ENCODE data around the gene SYT1.

The SYT1 gene

DNA sequence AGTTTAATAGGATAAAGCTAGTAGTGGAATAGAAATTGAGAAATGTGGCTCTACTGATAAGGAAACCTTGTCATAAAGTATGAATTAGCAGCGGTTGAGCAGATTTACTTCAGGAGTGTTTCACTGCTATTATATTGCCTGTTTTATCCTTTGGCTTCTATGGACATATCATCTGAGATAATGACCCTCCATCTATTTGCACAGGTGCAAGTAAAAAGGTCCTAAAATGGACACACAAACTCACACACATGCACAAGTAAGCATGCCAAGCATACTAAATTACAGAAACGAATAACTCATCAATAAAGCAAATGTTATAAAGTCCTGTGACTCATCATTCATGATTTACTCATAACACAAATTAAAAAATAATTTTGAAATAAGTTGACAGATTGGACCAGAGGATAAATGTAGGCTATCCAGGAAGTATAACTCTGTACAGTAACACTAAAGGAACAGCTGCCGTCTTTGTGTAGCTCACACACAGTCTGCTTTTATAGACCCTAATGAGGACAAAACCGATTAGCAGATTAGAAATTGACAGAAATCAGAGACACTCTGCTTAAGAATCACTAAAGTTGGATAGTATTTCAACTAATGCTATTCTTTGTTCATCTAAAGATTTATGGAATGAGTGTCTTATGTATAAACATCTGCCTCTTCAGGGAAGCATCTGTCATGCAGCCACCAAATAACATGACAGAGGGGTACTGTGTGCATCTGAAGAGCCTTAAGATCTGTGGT, 73.9 kb downstream of the SYT1 start:
- no peak overlapping the region for H3K27ac ChIP-seq
- TF ChIP-seq EZH2 (IDR thresholded peaks at IDR 0.05) (no peak), FOXP2 (optimal IDR thresholded peaks at IDR 0.05; ENCODE audit: control extremely low read depth, extremely low read length, insufficient read depth) (no peak), POLR2AphosphoS5 (IDR thresholded peaks at IDR 0.05; ENCODE audit: borderline replicate concordance, low read depth, low read length) (no peak)
- DNase-seq (ENCODE audit: low read depth, low spot score) = no peak
- no peaks in the 10 kb centered on the region for H3K9me3 ChIP-seq (ENCODE audit: low read depth, low read length)
- no peak overlapping the region for H3K9ac ChIP-seq (ENCODE audit: insufficient read length)
- H3K36me3 ChIP-seq (ENCODE audit: insufficient read depth, low read length) = no peaks in the 10 kb centered on the region
- H3K4me3 ChIP-seq = no peak overlapping the region

DNA sequence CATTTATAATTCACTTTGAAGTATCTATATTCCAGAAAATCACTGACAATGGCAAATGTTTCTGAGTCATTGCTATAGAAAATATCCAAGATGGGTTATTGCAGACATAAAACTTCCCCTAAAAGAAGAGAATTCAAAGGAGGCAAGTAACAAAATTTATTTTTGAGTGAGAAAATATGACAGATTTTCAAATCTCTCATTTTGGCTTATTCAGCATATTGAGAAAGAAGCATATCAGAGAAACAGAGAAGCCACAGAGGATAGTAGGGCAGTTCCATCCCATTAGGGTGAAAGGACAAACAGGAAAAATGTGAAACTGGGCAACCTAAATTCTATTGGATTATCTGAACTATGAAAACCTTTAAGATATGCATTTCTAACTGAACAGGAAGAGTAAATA, 85.0 kb downstream of the SYT1 start:
- H3K27ac ChIP-seq = no peak overlapping the region
- H3K4me3 ChIP-seq = no peak overlapping the region
- H3K9me3 ChIP-seq (ENCODE audit: low read depth, low read length) = no peaks in the 10 kb centered on the region; the same call in 1 of the 2 replicates
- H3K9ac ChIP-seq (ENCODE audit: insufficient read length) = no peak overlapping the region
- H3K36me3 ChIP-seq (ENCODE audit: insufficient read depth, low read length) = no peaks in the 10 kb centered on the region
- no peak for TF ChIP-seq POLR2AphosphoS5 (IDR thresholded peaks at IDR 0.05; ENCODE audit: borderline replicate concordance, low read depth, low read length)
- TF ChIP-seq EZH2 (IDR thresholded peaks at IDR 0.05) = no peak
- no peak for TF ChIP-seq FOXP2 (optimal IDR thresholded peaks at IDR 0.05; ENCODE audit: control extremely low read depth, extremely low read length, insufficient read depth)
- DNase-seq (ENCODE audit: low read depth, low spot score) = no peak

DNA sequence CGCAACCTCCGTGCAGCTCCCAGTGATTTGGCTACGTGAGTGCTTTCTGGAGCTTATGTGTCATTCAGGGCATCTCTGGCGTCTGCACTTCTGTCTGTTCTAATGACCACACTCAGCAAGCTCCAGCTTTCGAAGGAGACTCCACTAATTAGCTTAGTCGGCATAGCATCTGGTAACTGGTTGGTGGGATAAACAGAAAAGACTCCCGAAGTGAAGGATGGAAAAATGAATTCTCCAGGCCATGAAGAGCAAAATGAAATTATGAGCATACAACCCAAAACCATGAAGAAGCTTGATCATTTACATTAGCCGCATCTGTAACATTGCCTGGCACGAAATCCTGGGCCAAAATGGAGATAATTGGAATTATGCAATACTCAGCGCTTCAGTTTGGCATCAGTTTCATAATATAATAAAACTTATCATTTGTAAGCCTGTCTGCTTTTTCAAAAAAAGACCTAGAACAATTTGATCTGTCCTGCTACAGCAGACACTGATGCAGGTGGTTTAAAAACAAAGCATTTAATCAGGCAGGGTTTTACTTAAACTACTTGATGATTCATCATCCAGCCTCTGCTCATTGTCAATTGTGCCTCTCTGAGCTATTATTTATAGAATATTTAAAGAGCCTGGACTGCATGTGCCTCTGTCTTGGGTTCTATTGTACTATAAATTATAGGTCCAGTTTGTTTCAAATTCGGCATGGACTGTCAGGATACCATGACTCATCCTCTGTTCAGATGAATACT, 87.4 kb downstream of the SYT1 start:
- Histone ChIP-seq H3K9ac (ENCODE audit: insufficient read length) (no peak overlapping the region), H3K27ac (no peak overlapping the region), H3K9me3 (ENCODE audit: low read depth, low read length) (no peaks in the 10 kb centered on the region; the same call in 1 of the 2 replicates), H3K4me3 (no peak overlapping the region), H3K36me3 (ENCODE audit: insufficient read depth, low read length) (no peaks in the 10 kb centered on the region)
- DNase-seq (ENCODE audit: low read depth, low spot score) = no peak
- TF ChIP-seq EZH2 (IDR thresholded peaks at IDR 0.05) = no peak
- TF ChIP-seq POLR2AphosphoS5 (IDR thresholded peaks at IDR 0.05; ENCODE audit: borderline replicate concordance, low read depth, low read length) = no peak
- TF ChIP-seq FOXP2 (optimal IDR thresholded peaks at IDR 0.05; ENCODE audit: control extremely low read depth, extremely low read length, insufficient read depth) = no peak

DNA sequence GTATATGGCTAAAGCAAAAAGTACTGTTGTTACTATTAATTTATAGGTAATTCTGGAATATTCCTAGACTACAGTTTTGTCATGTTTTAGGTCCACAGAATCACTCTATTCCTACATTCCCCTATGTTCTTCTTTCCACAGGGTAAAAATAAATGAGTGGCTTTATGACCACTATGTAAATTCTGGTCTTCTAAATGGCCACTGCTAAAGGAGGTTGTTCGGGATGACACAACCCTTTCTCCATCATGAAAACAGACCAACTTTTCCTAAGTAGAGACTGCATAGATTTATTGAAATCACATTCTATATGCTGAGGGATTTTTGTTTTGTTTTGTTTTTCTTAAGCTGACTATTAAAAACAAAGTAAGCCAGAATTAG, 88.0 kb downstream of the SYT1 start:
- no peak for DNase-seq (ENCODE audit: low read depth, low spot score)
- Histone ChIP-seq H3K9ac (ENCODE audit: insufficient read length) (no peak overlapping the region), H3K36me3 (ENCODE audit: insufficient read depth, low read length) (no peaks in the 10 kb centered on the region), H3K27ac (no peak overlapping the region), H3K4me3 (no peak overlapping the region), H3K9me3 (ENCODE audit: low read depth, low read length) (no peaks in the 10 kb centered on the region; the same call in 1 of the 2 replicates)
- TF ChIP-seq FOXP2 (optimal IDR thresholded peaks at IDR 0.05; ENCODE audit: control extremely low read depth, extremely low read length, insufficient read depth) = no peak
- TF ChIP-seq EZH2 (IDR thresholded peaks at IDR 0.05) = no peak
- no peak for TF ChIP-seq POLR2AphosphoS5 (IDR thresholded peaks at IDR 0.05; ENCODE audit: borderline replicate concordance, low read depth, low read length)

DNA sequence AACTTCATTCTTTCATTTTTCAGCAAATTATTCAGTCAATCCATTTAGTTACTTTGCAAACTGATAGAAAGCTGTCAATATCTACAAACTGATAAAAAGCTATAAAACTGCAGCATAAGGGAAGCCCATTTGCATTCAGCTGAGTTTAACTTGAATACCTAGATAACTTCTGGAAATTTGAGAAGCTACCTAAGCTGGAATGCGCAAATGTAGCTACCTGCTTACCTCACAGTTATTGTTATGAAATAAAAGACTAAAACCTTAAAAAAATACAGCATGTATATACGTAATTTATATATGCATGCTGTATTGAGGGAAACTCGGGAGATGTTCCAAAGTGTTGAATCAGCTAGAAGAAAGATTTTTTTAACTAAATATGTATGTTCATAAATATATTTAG, 94.4 kb downstream of the SYT1 start:
- H3K36me3 ChIP-seq (ENCODE audit: insufficient read depth, low read length) = no peaks in the 10 kb centered on the region
- H3K27ac ChIP-seq = peak overlapping the region; percentile 28; the same call in 1 of the 2 replicates
- H3K4me3 ChIP-seq = no peak overlapping the region
- no peaks in the 10 kb centered on the region for H3K9me3 ChIP-seq (ENCODE audit: low read depth, low read length)
- H3K9ac ChIP-seq (ENCODE audit: insufficient read length) = no peak overlapping the region
- no peak for TF ChIP-seq FOXP2 (optimal IDR thresholded peaks at IDR 0.05; ENCODE audit: control extremely low read depth, extremely low read length, insufficient read depth)
- no peak for TF ChIP-seq EZH2 (IDR thresholded peaks at IDR 0.05)
- TF ChIP-seq POLR2AphosphoS5 (IDR thresholded peaks at IDR 0.05; ENCODE audit: borderline replicate concordance, low read depth, low read length) = no peak
- no peak for DNase-seq (ENCODE audit: low read depth, low spot score)

DNA sequence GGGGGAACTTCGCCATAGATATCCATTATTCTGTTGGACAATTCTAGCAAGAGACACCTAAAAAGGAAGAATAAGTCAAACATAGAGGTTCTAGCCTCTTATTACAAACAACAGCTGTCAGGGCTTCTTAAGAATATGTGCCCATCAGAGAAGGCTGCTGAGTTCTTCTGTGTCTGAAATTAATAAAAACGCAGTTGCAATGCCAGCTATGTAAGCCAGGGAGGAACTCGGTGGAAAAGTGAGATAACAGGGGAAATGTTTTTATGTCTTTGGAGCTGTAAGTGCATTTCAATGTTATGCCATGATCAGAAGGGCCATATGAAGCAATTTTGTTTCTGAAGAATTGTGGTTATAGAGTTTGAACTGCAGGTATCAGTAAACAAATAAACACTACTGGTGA, 95.0 kb downstream of the SYT1 start:
- Histone ChIP-seq H3K36me3 (ENCODE audit: insufficient read depth, low read length) (no peaks in the 10 kb centered on the region), H3K9me3 (ENCODE audit: low read depth, low read length) (no peaks in the 10 kb centered on the region), H3K27ac (no peak overlapping the region), H3K9ac (ENCODE audit: insufficient read length) (no peak overlapping the region), H3K4me3 (no peak overlapping the region)
- no peak for DNase-seq (ENCODE audit: low read depth, low spot score)
- TF ChIP-seq POLR2AphosphoS5 (IDR thresholded peaks at IDR 0.05; ENCODE audit: borderline replicate concordance, low read depth, low read length) (no peak), EZH2 (IDR thresholded peaks at IDR 0.05) (no peak)

DNA sequence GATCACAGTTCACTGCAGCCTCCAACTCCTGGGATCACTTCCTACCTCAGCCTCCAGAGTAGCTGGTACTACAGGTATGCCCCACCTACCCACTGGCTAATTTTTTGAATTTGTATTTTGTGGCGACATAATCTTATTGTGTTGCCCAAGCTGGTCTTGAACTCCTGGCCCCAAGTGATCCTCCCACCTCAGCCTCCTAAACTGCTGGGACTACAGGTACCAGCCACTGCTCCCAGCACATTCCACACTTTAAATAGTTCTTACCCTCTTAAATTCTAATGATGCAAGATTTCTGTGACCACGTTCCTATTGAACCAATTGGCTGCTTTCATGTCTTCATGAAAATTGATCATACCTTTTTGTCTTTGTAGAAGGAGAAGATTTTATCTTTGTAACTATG, 96.6 kb downstream of the SYT1 start:
- no peak for DNase-seq (ENCODE audit: low read depth, low spot score)
- Histone ChIP-seq H3K36me3 (ENCODE audit: insufficient read depth, low read length) (no peaks in the 10 kb centered on the region), H3K27ac (no peak overlapping the region), H3K9me3 (ENCODE audit: low read depth, low read length) (no peaks in the 10 kb centered on the region), H3K4me3 (no peak overlapping the region), H3K9ac (ENCODE audit: insufficient read length) (no peak overlapping the region)
- TF ChIP-seq EZH2 (IDR thresholded peaks at IDR 0.05) = no peak
- TF ChIP-seq POLR2AphosphoS5 (IDR thresholded peaks at IDR 0.05; ENCODE audit: borderline replicate concordance, low read depth, low read length) = no peak
- no peak for TF ChIP-seq FOXP2 (optimal IDR thresholded peaks at IDR 0.05; ENCODE audit: control extremely low read depth, extremely low read length, insufficient read depth)

DNA sequence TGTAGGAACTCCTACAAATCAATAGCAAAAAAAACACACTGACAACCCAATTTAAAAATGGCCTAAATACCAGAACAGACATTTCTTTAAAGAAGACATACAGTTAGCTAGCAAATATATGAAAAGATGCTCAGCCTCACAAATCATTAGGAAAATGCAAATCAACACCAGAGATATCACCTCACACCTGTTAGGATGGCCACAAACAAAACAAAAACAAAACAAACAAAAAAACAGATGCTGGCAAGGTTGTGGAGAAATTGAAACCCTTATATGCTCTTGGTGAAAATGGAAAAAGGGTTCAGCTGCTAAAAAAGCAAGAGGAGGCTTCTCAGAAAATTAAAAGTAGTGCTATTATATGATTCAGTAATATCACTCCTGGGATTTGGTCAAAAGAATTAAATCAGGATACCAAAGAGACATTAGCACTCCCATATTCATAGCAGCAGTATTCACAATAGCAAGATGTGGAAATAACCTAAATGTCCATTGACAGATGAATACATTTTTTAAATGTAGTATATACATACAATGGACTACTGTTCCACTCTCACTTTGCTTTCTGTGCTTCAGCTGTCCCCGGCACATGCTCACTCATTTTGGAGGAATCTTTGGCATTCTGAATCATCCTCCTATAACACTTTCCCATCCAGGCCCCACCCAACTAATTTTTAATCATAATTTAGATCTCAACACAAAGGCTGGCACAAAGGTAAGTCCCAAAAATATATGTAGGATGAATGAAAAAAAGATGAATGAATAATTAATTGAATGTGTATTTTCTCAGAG, 99.1 kb downstream of the SYT1 start:
- Histone ChIP-seq H3K4me3 (no peak overlapping the region), H3K9ac (ENCODE audit: insufficient read length) (no peak overlapping the region)

More for the DNA sequence above, 99.1 kb downstream of the SYT1 start:
- Histone ChIP-seq H3K9me3 (ENCODE audit: low read depth, low read length) (no peaks in the 10 kb centered on the region), H3K27ac (no peak overlapping the region), H3K36me3 (ENCODE audit: insufficient read depth, low read length) (no peaks in the 10 kb centered on the region)
- no peak for TF ChIP-seq EZH2 (IDR thresholded peaks at IDR 0.05)
- TF ChIP-seq POLR2AphosphoS5 (IDR thresholded peaks at IDR 0.05; ENCODE audit: borderline replicate concordance, low read depth, low read length) = no peak
- TF ChIP-seq FOXP2 (optimal IDR thresholded peaks at IDR 0.05; ENCODE audit: control extremely low read depth, extremely low read length, insufficient read depth) = no peak
- DNase-seq (ENCODE audit: low read depth, low spot score) = no peak
